Measurements from ENCODE around the gene MORN5. TPM values are rescaled to one million over a fixed set of nuclear protein-coding genes. Genes with fewer than 3 reads are reported as not detected.

The MORN5 gene
- total RNA-seq, 2 donors from 2014 or later, result 2.1 TPM; not detected in 1

GRCh38 chr9:122209451-122209850, 49.7 kb downstream of the MORN5 start:
- Histone ChIP-seq H3K36me3 (no peaks in the 10 kb centered on the region), H3K4me3 (no peak overlapping the region), H3K27ac (no peak overlapping the region), H3K4me1 (replicated peaks) (no peaks in the 10 kb centered on the region), H3K27me3 (replicated peaks; ENCODE audit: insufficient read depth) (peaks cover 9% of the 10 kb centered on the region), H3K9me3 (no peaks in the 10 kb centered on the region)
- TF ChIP-seq POLR2A (IDR thresholded peaks at IDR 0.05) (no peak), CTCF (IDR thresholded peaks at IDR 0.05) (no peak), POLR2AphosphoS5 (IDR thresholded peaks at IDR 0.05) (no peak)
- 83% methylated on average over 7 of the region's 12 CpGs for WGBS
- intact Hi-C loops (cut with DNase I), result no loop called here
- no peak for DNase-seq (ENCODE audit: low spot score)

GRCh38 chr9:122212473-122213004, 52.8 kb downstream of the MORN5 start:
- DNase-seq (ENCODE audit: low spot score), result no peak
- Histone ChIP-seq H3K9me3 (no peaks in the 10 kb centered on the region), H3K27me3 (replicated peaks; ENCODE audit: insufficient read depth) (peaks cover 9% of the 10 kb centered on the region), H3K27ac (no peak overlapping the region), H3K36me3 (no peaks in the 10 kb centered on the region), H3K4me3 (no peak overlapping the region), H3K4me1 (replicated peaks) (no peaks in the 10 kb centered on the region)
- TF ChIP-seq POLR2AphosphoS5 (IDR thresholded peaks at IDR 0.05), result no peak
- no peak for TF ChIP-seq POLR2A (IDR thresholded peaks at IDR 0.05)
- no peak for TF ChIP-seq CTCF (IDR thresholded peaks at IDR 0.05)
- WGBS, result 49% methylated on average over 7 of the region's 7 CpGs
- intact Hi-C loops (cut with DNase I), result no loop called here

GRCh38 chr9:122213102-122213588, 53.4 kb downstream of the MORN5 start:
- no peaks in the 10 kb centered on the region for H3K9me3 ChIP-seq
- H3K4me1 ChIP-seq (replicated peaks), result no peaks in the 10 kb centered on the region
- 35% methylated on average over 20 of the region's 20 CpGs for WGBS
- H3K4me3 ChIP-seq, result peak overlapping the region in 1 of 2 donors; percentile 27
- H3K27ac ChIP-seq, result no peak overlapping the region
- H3K36me3 ChIP-seq, result no peaks in the 10 kb centered on the region
- H3K27me3 ChIP-seq (replicated peaks; ENCODE audit: insufficient read depth), result peaks cover 9% of the 10 kb centered on the region
- intact Hi-C loops (cut with DNase I), result no loop called here
- no peak for DNase-seq (ENCODE audit: low spot score)
- TF ChIP-seq POLR2A (IDR thresholded peaks at IDR 0.05) (no peak), POLR2AphosphoS5 (IDR thresholded peaks at IDR 0.05) (no peak), CTCF (IDR thresholded peaks at IDR 0.05) (no peak)

- WGBS, result 12% methylated on average over 54 of the region's 93 CpGs
- H3K9me3 ChIP-seq, result no peaks in the 10 kb centered on the region
- no peak for TF ChIP-seq POLR2AphosphoS5 (IDR thresholded peaks at IDR 0.05)
- no peak for TF ChIP-seq CTCF (IDR thresholded peaks at IDR 0.05)
- TF ChIP-seq POLR2A (IDR thresholded peaks at IDR 0.05), result no peak
- H3K27ac ChIP-seq, result no peak overlapping the region
- H3K27me3 ChIP-seq (replicated peaks; ENCODE audit: insufficient read depth), result peaks cover 9% of the 10 kb centered on the region
- peak overlapping the region; percentile 8 to 27 for H3K4me3 ChIP-seq
- H3K36me3 ChIP-seq, result no peaks in the 10 kb centered on the region
- DNase-seq (ENCODE audit: low spot score), result no peak
- intact Hi-C loops (cut with DNase I), result no loop called here
- no peaks in the 10 kb centered on the region for H3K4me1 ChIP-seq (replicated peaks)
These were observed 54.1 kb downstream of the MORN5 start for GRCh38 chr9:122213589-122214413.
